ENCODE results near the gene CRYBB1. TPM values are rescaled to one million over a fixed set of nuclear protein-coding genes. Genes with fewer than 3 reads are reported as not detected.

CRYBB1 gene
- polyA plus RNA-seq, 1 of the 3 experiments (the other 2 are of a cell fraction): 0.05 TPM

GRCh38 chr22:26570864-26571525, 46.8 kb downstream of the CRYBB1 start:
- Histone ChIP-seq H3K27me3 (ENCODE audit: insufficient read depth) (no peaks in the 10 kb centered on the region), H3K79me2 (ENCODE audit: insufficient read depth) (peaks cover 39% of the 10 kb centered on the region), H3K9me3 (no peaks in the 10 kb centered on the region), H3K4me3 (ENCODE audit: low read depth in 2 of 2, low read length in 1 of 2) (no peak overlapping the region), H3K4me1 (ENCODE audit: control insufficient read depth in 1 of 2, insufficient read depth in 2 of 2, low read depth in 1 of 2, low read length in 1 of 2) (peaks cover 0 to 3% of the 10 kb centered on the region in 2 experiments; a peak in 1 of 4 replicates), H3F3A (replicated peaks; ENCODE audit: insufficient read depth) (no peaks in the 10 kb centered on the region), H2AFZ (ENCODE audit: low read depth) (no peak overlapping the region), H3K9me2 (no peaks in the 10 kb centered on the region), H3K4me2 (no peak overlapping the region), H3K9ac (no peak overlapping the region), H4K20me1 (ENCODE audit: insufficient read depth) (no peaks in the 10 kb centered on the region; the same call in 1 of the 2 replicates), H3K27ac (ENCODE audit: low read depth in 2 of 2, low read length in 1 of 2) (no peak overlapping the region), H3K36me3 (replicated peaks in 1 of 2; ENCODE audit: control insufficient read depth in 1 of 2, insufficient read depth in 2 of 2, low read length in 1 of 2) (peaks cover 0 to 2% of the 10 kb centered on the region in 2 experiments)
- DNase-seq: no peak
- ChIA-PET CTCF (no interaction called here), POLR2A (interaction anchor here (0.6 kb wide), 1 partner anchor 13 kb away, joined by 3 read pairs; no protein-coding TSS in a partner anchor)
- 96% methylated on average over 13 of the region's 13 CpGs for WGBS (ENCODE audit: low lambda C conversion rate)
- TF ChIP-seq CHD2 (IDR thresholded peaks at IDR 0.05; ENCODE audit: low read length, partially characterized antibody): no peak
- TF ChIP-seq RAD21 (IDR thresholded peaks at IDR 0.05; ENCODE audit: low read length): no peak
- TF ChIP-seq FOXJ3 (CRISPR knock-in tag; IDR thresholded peaks at IDR 0.05): no peak
- no peak for TF ChIP-seq FOSL2 (IDR thresholded peaks at IDR 0.05; ENCODE audit: borderline replicate concordance, low read depth)

- Histone ChIP-seq H3K79me2 (ENCODE audit: insufficient read depth) (peaks cover 33% of the 10 kb centered on the region), H3K36me3 (replicated peaks in 1 of 2; ENCODE audit: control insufficient read depth in 1 of 2, insufficient read depth in 2 of 2, low read length in 1 of 2) (peaks cover 0 to 2% of the 10 kb centered on the region in 2 experiments), H3K4me2 (no peak overlapping the region), H3K27me3 (ENCODE audit: insufficient read depth) (no peaks in the 10 kb centered on the region), H3K9me3 (no peaks in the 10 kb centered on the region), H3K27ac (ENCODE audit: low read depth in 2 of 2, low read length in 1 of 2) (no peak overlapping the region), H3F3A (replicated peaks; ENCODE audit: insufficient read depth) (no peaks in the 10 kb centered on the region), H3K4me1 (ENCODE audit: control insufficient read depth in 1 of 2, insufficient read depth in 2 of 2, low read depth in 1 of 2, low read length in 1 of 2) (peaks cover 0 to 3% of the 10 kb centered on the region in 2 experiments; a peak in 1 of 4 replicates), H2AFZ (ENCODE audit: low read depth) (no peak overlapping the region), H3K4me3 (ENCODE audit: low read depth in 2 of 2, low read length in 1 of 2) (no peak overlapping the region), H3K9ac (no peak overlapping the region), H4K20me1 (ENCODE audit: insufficient read depth) (no peaks in the 10 kb centered on the region; the same call in 1 of the 2 replicates), H3K9me2 (no peaks in the 10 kb centered on the region)
- 84% methylated on average over 9 of the region's 10 CpGs for WGBS (ENCODE audit: low lambda C conversion rate)
- POLR2A ChIA-PET: no interaction called here
- DNase-seq: no peak
- TF ChIP-seq USF1 (IDR thresholded peaks at IDR 0.05; ENCODE audit: borderline replicate concordance, low read depth) (no peak), TCF12 (IDR thresholded peaks at IDR 0.05) (no peak)
- CTCF ChIA-PET: no interaction called here
These were observed 47.7 kb downstream of the CRYBB1 start for GRCh38 chr22:26570115-26570514.

GRCh38 chr22:26568207-26568706, 49.6 kb downstream of the CRYBB1 start:
- peaks cover 36% of the 10 kb centered on the region for H3K79me2 ChIP-seq (ENCODE audit: insufficient read depth)
- no peak overlapping the region for H3K4me2 ChIP-seq
- H3F3A ChIP-seq (replicated peaks; ENCODE audit: insufficient read depth): no peaks in the 10 kb centered on the region
- no peaks in the 10 kb centered on the region for H3K36me3 ChIP-seq (replicated peaks in 1 of 2; ENCODE audit: control insufficient read depth in 1 of 2, insufficient read depth in 2 of 2, low read length in 1 of 2)
- no peak overlapping the region for H3K27ac ChIP-seq (ENCODE audit: low read depth in 2 of 2, low read length in 1 of 2)
- WGBS (ENCODE audit: low lambda C conversion rate): 96% methylated on average over 11 of the region's 11 CpGs
- H3K27me3 ChIP-seq (ENCODE audit: insufficient read depth): no peaks in the 10 kb centered on the region
- H3K4me3 ChIP-seq (ENCODE audit: low read depth in 2 of 2, low read length in 1 of 2): no peak overlapping the region
- ChIA-PET CTCF (no interaction called here), POLR2A (no interaction called here)
- no peak overlapping the region for H2AFZ ChIP-seq (ENCODE audit: low read depth)
- no peaks in the 10 kb centered on the region for H3K9me2 ChIP-seq
- no peaks in the 10 kb centered on the region for H3K9me3 ChIP-seq
- no peak overlapping the region for H3K9ac ChIP-seq
- no peak for DNase-seq
- H3K4me1 ChIP-seq (ENCODE audit: control insufficient read depth in 1 of 2, insufficient read depth in 2 of 2, low read depth in 1 of 2, low read length in 1 of 2): peaks cover 0 to 3% of the 10 kb centered on the region in 2 experiments; a peak in 1 of 4 replicates
- H4K20me1 ChIP-seq (ENCODE audit: insufficient read depth): no peaks in the 10 kb centered on the region
- no peak for TF ChIP-seq USF2 (IDR thresholded peaks at IDR 0.05; ENCODE audit: borderline replicate concordance, low read depth, low read length)
- no peak for TF ChIP-seq POLR2AphosphoS5 (IDR thresholded peaks at IDR 0.05; ENCODE audit: low read depth, low read length)
- TF ChIP-seq MAX (IDR thresholded peaks at IDR 0.05; ENCODE audit: low read depth): no peak
- no peak for TF ChIP-seq REST (IDR thresholded peaks at IDR 0.05; ENCODE audit: low read depth, low read length)
- no peak for TF ChIP-seq GABPA (IDR thresholded peaks at IDR 0.05; ENCODE audit: low read depth)
- TF ChIP-seq EP300 (IDR thresholded peaks at IDR 0.05; ENCODE audit: borderline replicate concordance in 1 of 2, low read depth in 1 of 2, low read length in 1 of 2): no peak
- TF ChIP-seq FOXJ3 (CRISPR knock-in tag; IDR thresholded peaks at IDR 0.05): no peak
- TF ChIP-seq YY1 (IDR thresholded peaks at IDR 0.05; ENCODE audit: low read depth): no peak
- TF ChIP-seq NFIC (IDR thresholded peaks at IDR 0.05; ENCODE audit: borderline replicate concordance): no peak
- no peak for TF ChIP-seq EZH2phosphoT487 (IDR thresholded peaks at IDR 0.05; ENCODE audit: borderline replicate concordance, low read depth)
- TF ChIP-seq GATA2 (CRISPR knock-in tag; IDR thresholded peaks at IDR 0.05): no peak
- TF ChIP-seq ELF1 (IDR thresholded peaks at IDR 0.05): no peak
